Measurements from ENCODE around the gene ABLIM1. TPM values are rescaled to one million over a fixed set of nuclear protein-coding genes. Genes with fewer than 3 reads are reported as not detected.
A peak's percentile ranks its signal among the peaks of the same experiment; 100 is the strongest.

Gene ABLIM1
- total and polyA plus RNA-seq, 2 of the 4 experiments (the other 2 are of a cell fraction): 7.7 to 9.9 TPM

DNA sequence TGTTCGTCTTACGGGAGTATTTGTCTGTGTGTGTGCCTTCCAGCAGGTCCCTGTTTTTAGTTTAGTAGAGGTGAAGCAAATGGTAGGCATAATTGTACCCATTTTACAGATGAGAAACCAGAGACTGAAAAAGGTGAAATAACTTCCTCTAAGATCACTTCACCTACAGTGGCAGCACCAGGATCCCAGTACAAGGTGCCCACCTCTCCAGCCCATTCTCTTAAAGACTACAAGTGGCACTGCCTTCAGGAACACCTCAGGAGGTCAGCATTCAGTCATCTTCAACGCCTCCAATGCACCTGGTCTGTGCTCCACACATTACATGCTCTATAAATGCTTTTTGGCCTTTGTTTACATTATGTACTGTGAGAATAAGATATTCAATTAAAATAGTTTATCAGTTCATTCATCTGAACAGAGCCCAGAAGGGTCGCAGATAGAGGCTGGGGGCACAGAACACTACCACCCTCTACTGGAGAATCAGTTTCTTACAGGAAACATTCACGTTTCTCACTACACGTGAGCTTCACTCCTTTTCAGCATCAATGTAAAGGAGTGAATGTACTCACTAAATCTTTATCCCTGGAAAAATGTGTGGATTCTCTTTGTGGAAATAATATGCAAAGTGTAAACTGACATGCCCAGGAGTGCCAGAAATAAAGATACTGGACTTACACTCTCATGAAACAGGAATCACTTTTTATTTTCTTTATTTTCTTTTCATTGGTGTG is 45.5 kb upstream of the ABLIM1 start (continued):
- peak; percentile 91 for TF ChIP-seq RAD21 (IDR thresholded peaks at IDR 0.05; ENCODE audit: low read length)

DNA sequence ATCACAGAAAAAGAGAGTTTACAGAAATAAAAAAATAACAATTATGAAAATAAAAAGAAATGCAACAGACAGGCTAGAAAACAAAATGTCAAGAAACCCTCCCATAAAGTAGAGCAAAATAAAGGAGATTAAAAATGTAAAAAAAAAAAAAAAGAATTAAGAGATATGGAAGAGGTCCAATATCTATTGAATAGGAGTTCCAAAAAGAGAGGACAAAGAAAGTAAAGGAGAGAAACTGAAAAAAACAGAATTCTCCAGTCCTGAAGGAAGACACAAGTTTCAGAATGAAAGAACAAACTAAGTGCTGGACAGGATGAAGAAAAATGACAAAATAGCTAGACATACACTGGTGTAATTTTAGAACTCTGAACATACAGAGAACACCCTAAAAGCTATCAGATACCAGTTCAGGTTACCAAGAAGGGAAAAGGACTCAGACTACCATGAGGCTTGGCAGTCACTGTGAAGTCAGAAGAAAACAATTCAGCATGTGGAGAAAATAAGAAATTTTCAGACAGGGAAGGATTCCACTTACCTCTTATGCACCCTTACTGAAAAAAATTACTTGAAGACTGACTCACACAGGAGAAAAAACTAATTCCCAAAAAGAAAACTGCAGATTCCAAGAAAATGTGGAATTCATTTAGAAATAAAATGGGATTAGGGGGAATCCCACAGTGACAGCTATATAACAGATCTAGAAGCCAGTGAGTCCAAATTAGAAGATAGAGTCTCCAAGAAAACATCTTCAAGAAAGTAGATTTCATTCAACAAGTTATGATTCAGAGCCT is 40.4 kb upstream of the ABLIM1 start:
- intact Hi-C loops (cut with micrococcal nuclease) (no loop called here), dilution Hi-C loops (cut with HindIII; ENCODE audit: low sequenced_read_pairs, unreplicated experiment) (no loop called here), in situ Hi-C loops (cut with MboI; ENCODE audit: low sequenced_read_pairs) (loop anchor here (5.0 kb wide), 1 partner anchor 146 kb away; no protein-coding TSS in a partner anchor)
- no peak overlapping the region for H4K8ac ChIP-seq (ENCODE audit: low read depth in 2 of 2, low read length in 2 of 2)
- H3K56ac ChIP-seq (ENCODE audit: extremely low read depth, insufficient read depth, low read length): no peak overlapping the region
- no peaks in the 10 kb centered on the region for H3K79me1 ChIP-seq (ENCODE audit: low read depth in 1 of 2, low read length in 2 of 2)
- no peak for TF ChIP-seq POLR2A (IDR thresholded peaks at IDR 0.05; ENCODE audit: low read depth, low read length)
- TF ChIP-seq MAFK (IDR thresholded peaks at IDR 0.05; ENCODE audit: low read depth, low read length): no peak
- no peak for TF ChIP-seq RAD21 (IDR thresholded peaks at IDR 0.05; ENCODE audit: low read length)
- no peak for TF ChIP-seq CHD1 (IDR thresholded peaks at IDR 0.05; ENCODE audit: low read depth, low read length)
- no peak for TF ChIP-seq SMC3 (IDR thresholded peaks at IDR 0.05; ENCODE audit: low read depth, low read length)
- peak; percentile 55 for DNase-seq
- no peak overlapping the region for H2BK120ac ChIP-seq (ENCODE audit: low read depth, low read length)
- H3K36me3 ChIP-seq (ENCODE audit: control insufficient read depth, insufficient read depth, low read length): no peaks in the 10 kb centered on the region
- H3K9me1 ChIP-seq (ENCODE audit: insufficient read depth, low read length): no peaks in the 10 kb centered on the region
- POLR2A ChIA-PET (ENCODE audit: unreplicated experiment): no interaction called here
- BruUV-seq (replicated peaks): no TSS peak
- H3K14ac ChIP-seq (replicated peaks; ENCODE audit: low read depth, low read length): no peak overlapping the region
- H3K27me3 ChIP-seq (ENCODE audit: control insufficient read depth, insufficient read depth, low read length): no peaks in the 10 kb centered on the region
- H3K9me3 ChIP-seq (ENCODE audit: control insufficient read depth, insufficient read depth, low read length): no peaks in the 10 kb centered on the region
- H3K18ac ChIP-seq (ENCODE audit: low read depth, low read length): no peak overlapping the region
- H2AFZ ChIP-seq (replicated peaks; ENCODE audit: low read length, poor library complexity): no peak overlapping the region
- H4K5ac ChIP-seq (ENCODE audit: low read depth, low read length): no peak overlapping the region
- no peaks in the 10 kb centered on the region for H4K20me1 ChIP-seq (ENCODE audit: insufficient read depth, low read length)
- H3K4me3 ChIP-seq (ENCODE audit: insufficient read depth, low read depth, low read length): no peak overlapping the region
- H3K9ac ChIP-seq (ENCODE audit: low read depth, low read length): no peak overlapping the region
- peak; percentile 40; the same call in 1 of the 2 replicates for ATAC-seq (ENCODE audit: low read depth)
- no peak overlapping the region for H3K4me2 ChIP-seq (ENCODE audit: low read depth, low read length)
- no peak overlapping the region for H3K4ac ChIP-seq (ENCODE audit: low read depth, low read length)
- H2AK5ac ChIP-seq (ENCODE audit: low read depth, low read length): no peak overlapping the region
- no peak overlapping the region for H2BK15ac ChIP-seq (ENCODE audit: low read depth, low read length)
- no peak overlapping the region for H2AK9ac ChIP-seq (replicated peaks; ENCODE audit: low read depth, low read length, poor library complexity)
- H3K27ac ChIP-seq (ENCODE audit: insufficient read depth, low read length): no peak overlapping the region
- CTCF ChIA-PET: interaction anchor here (1.4 kb wide), 1 partner anchor 10 kb away, joined by 4 read pairs; no protein-coding TSS in a partner anchor
- no peak overlapping the region for H3K23ac ChIP-seq (ENCODE audit: low read depth, low read length)
- no peak overlapping the region for H4K91ac ChIP-seq (ENCODE audit: insufficient read depth, low read depth, low read length)
- H2BK5ac ChIP-seq (ENCODE audit: low read depth, low read length, poor library complexity, severe bottlenecking): no peak overlapping the region
- peaks cover 2% of the 10 kb centered on the region; the same call in 1 of the 2 replicates for H3K4me1 ChIP-seq (ENCODE audit: control insufficient read depth, insufficient read depth, low read length)
- H2BK20ac ChIP-seq (ENCODE audit: low read depth, low read length): no peak overlapping the region

All from IMR-90 (cell line).